Measurements from ENCODE around the gene HHIPL2.

HHIPL2 gene

DNA sequence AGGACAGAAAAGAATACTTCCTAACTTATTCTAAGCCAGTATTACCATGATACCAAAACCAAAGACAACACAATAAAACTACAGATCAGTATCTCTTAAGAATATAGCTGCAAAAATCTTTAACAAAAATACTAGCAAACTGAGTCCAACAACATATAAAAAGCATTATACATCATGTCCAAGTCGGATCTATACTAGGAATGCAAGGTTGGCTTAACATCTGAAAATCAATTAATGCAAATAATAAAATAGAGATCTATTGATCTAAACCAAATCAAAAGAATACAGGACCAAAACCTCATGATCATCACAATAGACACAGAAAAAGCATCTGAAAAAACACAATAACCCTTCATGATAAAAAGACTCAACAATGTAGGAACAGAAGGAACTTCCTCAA lies 22.9 kb upstream of the HHIPL2 start:
- Histone ChIP-seq H3K4me1 (ENCODE audit: control insufficient read depth, insufficient read depth, low read length, unreplicated experiment) (no peaks in the 10 kb centered on the region), H3K27me3 (ENCODE audit: insufficient read depth, low read length) (no peaks in the 10 kb centered on the region), H3K36me3 (ENCODE audit: insufficient read depth, low read length) (peaks cover 42% of the 10 kb centered on the region), H3K27ac (ENCODE audit: low read depth, low read length) (no peak overlapping the region), H3K79me2 (ENCODE audit: control insufficient read depth, insufficient read depth, low read length, unreplicated experiment) (no peaks in the 10 kb centered on the region), H3K4me3 (ENCODE audit: low read depth, low read length) (no peak overlapping the region), H2AFZ (ENCODE audit: low read length, unreplicated experiment) (no peak overlapping the region)

DNA sequence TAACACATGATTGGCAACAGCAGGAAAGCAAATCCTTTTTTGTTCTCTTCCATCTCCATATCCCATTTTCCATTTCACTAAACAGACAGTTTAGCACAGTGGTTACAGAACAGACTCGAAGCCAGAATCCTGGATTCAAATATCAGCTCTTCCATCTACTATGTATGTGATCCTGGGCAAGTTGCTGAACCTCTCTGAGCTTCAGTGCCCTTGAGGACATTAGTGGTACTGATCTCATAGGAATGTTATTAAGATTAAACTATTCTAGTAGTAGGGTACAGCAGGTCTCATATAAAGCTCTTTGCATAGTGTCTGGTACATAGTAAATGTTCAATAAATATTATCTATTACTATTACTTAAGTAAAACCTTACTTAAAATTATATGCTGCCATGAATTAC lies 13.8 kb upstream of the HHIPL2 start:
- Histone ChIP-seq H3K79me2 (ENCODE audit: control insufficient read depth, insufficient read depth, low read length, unreplicated experiment) (no peaks in the 10 kb centered on the region), H3K4me1 (ENCODE audit: control insufficient read depth, insufficient read depth, low read length, unreplicated experiment) (peaks cover 2% of the 10 kb centered on the region), H3K27ac (ENCODE audit: low read depth, low read length) (no peak overlapping the region), H3K27me3 (ENCODE audit: insufficient read depth, low read length) (no peaks in the 10 kb centered on the region), H3K36me3 (ENCODE audit: insufficient read depth, low read length) (peaks cover 9% of the 10 kb centered on the region; the same call in 1 of the 2 replicates), H3K4me3 (ENCODE audit: low read depth, low read length) (no peak overlapping the region), H2AFZ (ENCODE audit: low read length, unreplicated experiment) (no peak overlapping the region)

- Histone ChIP-seq H3K4me3 (ENCODE audit: low read depth, low read length) (no peak overlapping the region), H3K4me1 (ENCODE audit: control insufficient read depth, insufficient read depth, low read length, unreplicated experiment) (peaks cover 8% of the 10 kb centered on the region), H3K27ac (ENCODE audit: low read depth, low read length) (no peak overlapping the region), H3K27me3 (ENCODE audit: insufficient read depth, low read length) (no peaks in the 10 kb centered on the region), H3K36me3 (ENCODE audit: insufficient read depth, low read length) (peaks cover 11% of the 10 kb centered on the region; the same call in 1 of the 2 replicates), H3K79me2 (ENCODE audit: control insufficient read depth, insufficient read depth, low read length, unreplicated experiment) (no peaks in the 10 kb centered on the region), H2AFZ (ENCODE audit: low read length, unreplicated experiment) (no peak overlapping the region)
These were observed 9.7 kb upstream of the HHIPL2 start for GRCh38 chr1:222557574-222557973.

DNA sequence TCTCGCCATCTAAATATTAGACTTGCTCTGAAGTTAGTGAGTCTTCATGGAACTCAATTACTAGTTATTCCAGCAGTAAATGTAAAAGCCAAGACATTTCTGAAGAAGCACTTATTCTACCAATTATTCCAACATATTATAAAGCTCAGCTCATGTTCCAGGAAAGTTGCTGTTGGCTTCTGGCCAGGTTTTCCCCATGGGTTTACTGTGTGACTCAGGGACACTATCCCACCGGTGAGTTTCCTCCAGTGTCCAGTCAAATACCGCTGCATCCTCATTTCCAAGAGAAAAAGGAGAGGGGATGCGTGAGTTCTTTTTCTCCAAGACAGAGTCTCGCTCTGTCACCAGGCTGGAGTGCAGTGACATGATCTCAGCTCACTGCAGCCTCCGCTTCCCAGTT lies 9.2 kb upstream of the HHIPL2 start:
- Histone ChIP-seq H3K4me3 (ENCODE audit: low read depth, low read length) (no peak overlapping the region), H3K27me3 (ENCODE audit: insufficient read depth, low read length) (no peaks in the 10 kb centered on the region), H3K36me3 (ENCODE audit: insufficient read depth, low read length) (peaks cover 8% of the 10 kb centered on the region; the same call in 1 of the 2 replicates), H3K27ac (ENCODE audit: low read depth, low read length) (no peak overlapping the region), H3K79me2 (ENCODE audit: control insufficient read depth, insufficient read depth, low read length, unreplicated experiment) (no peaks in the 10 kb centered on the region), H2AFZ (ENCODE audit: low read length, unreplicated experiment) (no peak overlapping the region), H3K4me1 (ENCODE audit: control insufficient read depth, insufficient read depth, low read length, unreplicated experiment) (peaks cover 8% of the 10 kb centered on the region)

DNA sequence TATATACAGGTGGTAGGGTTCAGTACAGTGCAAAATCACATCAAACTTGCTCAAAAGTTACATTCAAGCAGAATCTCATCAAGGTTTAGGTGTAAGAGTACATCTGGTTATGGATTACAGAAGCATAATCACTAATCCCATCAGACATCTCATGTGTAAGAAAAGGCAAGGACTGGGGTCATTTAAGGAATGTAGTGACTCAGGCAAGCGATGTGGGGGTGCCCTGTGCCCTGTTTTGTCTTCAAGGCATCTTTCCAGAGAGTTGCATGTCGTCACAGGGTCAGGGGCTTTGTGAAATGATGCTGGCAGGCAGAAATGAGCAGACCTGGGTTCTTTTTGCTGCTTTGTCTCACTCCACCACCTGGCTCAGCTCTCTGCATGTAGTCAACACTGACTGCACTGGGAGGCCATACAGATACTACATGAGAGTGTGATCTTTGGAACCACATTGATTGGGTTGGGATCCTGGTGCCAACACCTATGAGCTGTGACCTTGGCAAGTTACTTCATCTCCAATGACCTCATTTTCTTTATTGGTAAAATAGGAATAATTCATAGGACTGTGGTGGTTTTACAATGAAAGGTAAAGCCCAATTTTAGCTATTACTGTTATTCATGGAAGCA lies 8.2 kb upstream of the HHIPL2 start:
- Histone ChIP-seq H3K79me2 (ENCODE audit: control insufficient read depth, insufficient read depth, low read length, unreplicated experiment) (no peaks in the 10 kb centered on the region), H3K27ac (ENCODE audit: low read depth, low read length) (no peak overlapping the region), H3K27me3 (ENCODE audit: insufficient read depth, low read length) (no peaks in the 10 kb centered on the region), H2AFZ (ENCODE audit: low read length, unreplicated experiment) (no peak overlapping the region), H3K4me3 (ENCODE audit: low read depth, low read length) (no peak overlapping the region), H3K4me1 (ENCODE audit: control insufficient read depth, insufficient read depth, low read length, unreplicated experiment) (peaks cover 8% of the 10 kb centered on the region), H3K36me3 (ENCODE audit: insufficient read depth, low read length) (peaks cover 6% of the 10 kb centered on the region; the same call in 1 of the 2 replicates)

DNA sequence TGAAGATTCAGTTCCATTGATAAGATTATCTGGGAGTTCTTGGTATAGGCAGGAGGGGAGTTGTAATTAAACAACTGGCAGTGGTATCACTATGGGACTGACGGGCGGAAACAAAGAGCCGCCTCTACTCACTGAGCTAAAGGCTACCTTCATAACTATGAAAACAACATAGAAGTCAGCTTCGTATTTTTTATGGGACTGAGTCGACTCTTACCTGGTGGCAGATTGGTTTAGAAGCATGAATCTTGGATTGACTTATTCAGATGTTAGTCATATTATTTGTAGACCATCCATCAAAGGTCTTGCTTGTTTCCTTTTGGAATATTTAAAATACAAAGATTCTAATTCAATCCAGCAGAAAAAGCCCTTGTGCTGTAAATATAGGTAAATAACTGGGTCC lies 6.3 kb upstream of the HHIPL2 start:
- no peaks in the 10 kb centered on the region for H3K27me3 ChIP-seq (ENCODE audit: insufficient read depth, low read length)
- H3K4me1 ChIP-seq (ENCODE audit: control insufficient read depth, insufficient read depth, low read length, unreplicated experiment), result peaks cover 8% of the 10 kb centered on the region
- H2AFZ ChIP-seq (ENCODE audit: low read length, unreplicated experiment), result no peak overlapping the region
- H3K27ac ChIP-seq (ENCODE audit: low read depth, low read length), result no peak overlapping the region
- H3K36me3 ChIP-seq (ENCODE audit: insufficient read depth, low read length), result peaks cover 5% of the 10 kb centered on the region; the same call in 1 of the 2 replicates
- H3K4me3 ChIP-seq (ENCODE audit: low read depth, low read length), result no peak overlapping the region
- no peaks in the 10 kb centered on the region for H3K79me2 ChIP-seq (ENCODE audit: control insufficient read depth, insufficient read depth, low read length, unreplicated experiment)

DNA sequence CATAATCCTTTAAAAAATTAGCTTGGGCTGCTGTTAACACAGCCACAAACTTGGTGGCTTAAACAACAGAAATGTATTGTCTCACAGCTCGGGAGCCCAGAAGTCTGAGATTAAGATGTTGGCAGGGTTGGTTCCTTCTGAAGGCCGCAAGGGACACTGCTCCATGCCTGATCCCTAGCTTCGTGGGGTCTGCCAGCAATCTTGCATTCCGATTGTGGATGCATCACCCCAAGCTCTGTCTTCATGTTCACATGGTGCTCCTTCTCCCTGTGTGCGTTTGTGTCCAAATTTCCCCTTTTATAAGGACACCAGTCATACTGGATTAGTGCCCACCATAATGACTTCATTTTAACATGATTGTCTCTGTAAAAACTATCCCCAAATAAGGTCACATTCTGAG lies 5.0 kb upstream of the HHIPL2 start:
- Histone ChIP-seq H3K27ac (ENCODE audit: low read depth, low read length) (no peak overlapping the region), H2AFZ (ENCODE audit: low read length, unreplicated experiment) (no peak overlapping the region), H3K4me1 (ENCODE audit: control insufficient read depth, insufficient read depth, low read length, unreplicated experiment) (peaks cover 8% of the 10 kb centered on the region)

GRCh38 chr1:222547260-222547614 lies 667 bp downstream of the HHIPL2 start:
- peaks cover 16% of the 10 kb centered on the region for H3K4me1 ChIP-seq (ENCODE audit: control insufficient read depth, insufficient read depth, low read length, unreplicated experiment)
- H3K4me3 ChIP-seq (ENCODE audit: low read depth, low read length), result no peak overlapping the region
- peak overlapping the region; percentile 57 for H2AFZ ChIP-seq (ENCODE audit: low read length, unreplicated experiment)
- no peaks in the 10 kb centered on the region for H3K79me2 ChIP-seq (ENCODE audit: control insufficient read depth, insufficient read depth, low read length, unreplicated experiment)
- H3K27me3 ChIP-seq (ENCODE audit: insufficient read depth, low read length), result no peaks in the 10 kb centered on the region
- H3K27ac ChIP-seq (ENCODE audit: low read depth, low read length), result 0 out of 2 replicates have a peak overlapping the region, but pooled peaks have one; percentile 42
- H3K36me3 ChIP-seq (ENCODE audit: insufficient read depth, low read length), result no peaks in the 10 kb centered on the region

More for the DNA sequence above, 5.0 kb upstream of the HHIPL2 start:
- H3K79me2 ChIP-seq (ENCODE audit: control insufficient read depth, insufficient read depth, low read length, unreplicated experiment), result no peaks in the 10 kb centered on the region
- no peak overlapping the region for H3K4me3 ChIP-seq (ENCODE audit: low read depth, low read length)
- 0 out of 2 replicates have a peak, but pooled peaks cover 5% of the 10 kb centered on the region for H3K36me3 ChIP-seq (ENCODE audit: insufficient read depth, low read length)
- H3K27me3 ChIP-seq (ENCODE audit: insufficient read depth, low read length), result no peaks in the 10 kb centered on the region

DNA sequence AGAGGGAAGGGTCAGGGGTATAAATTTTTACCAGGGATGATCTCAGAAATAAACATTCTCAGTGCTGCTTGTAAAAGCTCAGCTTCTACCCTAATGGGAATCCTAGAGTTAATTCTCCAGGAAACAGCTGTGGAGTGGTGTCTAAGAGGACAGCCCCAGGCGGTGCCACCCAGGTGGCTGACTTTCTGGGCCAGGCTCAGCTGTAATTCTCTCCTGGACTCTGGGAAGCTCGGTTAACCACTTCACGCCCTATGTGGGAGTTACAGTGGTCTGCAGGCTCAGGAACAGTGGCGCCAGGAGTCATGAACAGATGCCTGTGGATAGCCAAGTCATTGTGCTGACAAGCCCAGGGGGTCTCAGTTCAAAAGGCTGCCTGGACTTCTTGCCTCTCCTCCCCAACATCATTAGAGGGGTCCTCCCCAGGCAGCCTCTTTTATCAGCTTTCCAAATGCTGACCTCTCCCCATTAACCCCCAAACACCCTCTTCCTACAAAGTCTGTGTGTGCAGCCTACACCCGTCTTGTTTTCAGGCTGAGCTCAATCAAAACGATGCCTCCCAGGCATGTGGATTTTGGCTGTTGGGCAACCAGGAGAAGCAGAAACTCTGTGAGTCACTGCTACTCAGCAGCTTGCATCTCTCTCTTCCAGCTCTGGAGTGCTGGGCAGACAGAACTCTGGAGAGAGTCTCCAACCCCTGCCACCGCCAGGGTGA lies 1.2 kb downstream of the HHIPL2 start:
- H3K27me3 ChIP-seq (ENCODE audit: insufficient read depth, low read length), result no peaks in the 10 kb centered on the region
- H3K4me3 ChIP-seq (ENCODE audit: low read depth, low read length), result 0 out of 2 replicates have a peak overlapping the region, but pooled peaks have one; percentile 17
- peaks cover 16% of the 10 kb centered on the region for H3K4me1 ChIP-seq (ENCODE audit: control insufficient read depth, insufficient read depth, low read length, unreplicated experiment)
- peak overlapping the region; percentile 71 for H2AFZ ChIP-seq (ENCODE audit: low read length, unreplicated experiment)
- no peaks in the 10 kb centered on the region for H3K79me2 ChIP-seq (ENCODE audit: control insufficient read depth, insufficient read depth, low read length, unreplicated experiment)
- peak overlapping the region; percentile 42 for H3K27ac ChIP-seq (ENCODE audit: low read depth, low read length)
- no peaks in the 10 kb centered on the region for H3K36me3 ChIP-seq (ENCODE audit: insufficient read depth, low read length)

- H3K27me3 ChIP-seq (ENCODE audit: insufficient read depth, low read length), result no peaks in the 10 kb centered on the region
- no peaks in the 10 kb centered on the region for H3K79me2 ChIP-seq (ENCODE audit: control insufficient read depth, insufficient read depth, low read length, unreplicated experiment)
- 0 out of 2 replicates have a peak overlapping the region, but pooled peaks have one; percentile 42 for H3K27ac ChIP-seq (ENCODE audit: low read depth, low read length)
- no peaks in the 10 kb centered on the region for H3K36me3 ChIP-seq (ENCODE audit: insufficient read depth, low read length)
- H3K4me3 ChIP-seq (ENCODE audit: low read depth, low read length), result no peak overlapping the region
- peak overlapping the region; percentile 71 for H2AFZ ChIP-seq (ENCODE audit: low read length, unreplicated experiment)
- H3K4me1 ChIP-seq (ENCODE audit: control insufficient read depth, insufficient read depth, low read length, unreplicated experiment), result peaks cover 16% of the 10 kb centered on the region
These were observed 1.8 kb downstream of the HHIPL2 start for GRCh38 chr1:222546091-222546490.

DNA sequence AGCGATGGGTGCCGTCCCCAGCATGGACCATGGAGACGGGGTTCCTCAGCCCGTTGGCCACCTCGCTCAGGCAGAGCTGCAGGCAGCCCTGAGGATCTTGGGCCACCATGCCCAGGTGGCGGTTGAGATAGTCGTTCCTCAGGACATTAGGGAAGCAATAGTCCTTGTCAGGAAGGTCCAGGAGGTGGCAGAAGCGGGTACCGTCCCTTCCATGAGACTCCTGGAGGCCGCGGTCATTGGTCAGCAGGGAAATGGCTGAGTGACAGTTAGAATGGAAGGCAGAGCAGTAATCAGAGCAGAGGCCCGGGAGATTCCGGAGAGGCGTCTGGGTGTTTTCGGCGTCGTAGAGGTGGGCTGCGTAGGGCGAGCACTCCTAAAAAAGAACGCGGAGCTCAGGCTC lies 4.1 kb downstream of the HHIPL2 start:
- Histone ChIP-seq H3K27me3 (ENCODE audit: insufficient read depth, low read length) (no peaks in the 10 kb centered on the region), H3K79me2 (ENCODE audit: control insufficient read depth, insufficient read depth, low read length, unreplicated experiment) (no peaks in the 10 kb centered on the region), H3K4me1 (ENCODE audit: control insufficient read depth, insufficient read depth, low read length, unreplicated experiment) (peaks cover 16% of the 10 kb centered on the region), H2AFZ (ENCODE audit: low read length, unreplicated experiment) (no peak overlapping the region), H3K4me3 (ENCODE audit: low read depth, low read length) (no peak overlapping the region), H3K27ac (ENCODE audit: low read depth, low read length) (no peak overlapping the region), H3K36me3 (ENCODE audit: insufficient read depth, low read length) (no peaks in the 10 kb centered on the region)
